ENCODE measurements around the gene ITPA. TPM values are rescaled to one million over a fixed set of nuclear protein-coding genes. Genes with fewer than 3 reads are reported as not detected.

The ITPA gene
- total and polyA plus RNA-seq, 2 of the 8 experiments (the other 6 are each of a cell fraction or from before 2014, with no cell fraction given): 88.2 to 94.0 TPM

DNA sequence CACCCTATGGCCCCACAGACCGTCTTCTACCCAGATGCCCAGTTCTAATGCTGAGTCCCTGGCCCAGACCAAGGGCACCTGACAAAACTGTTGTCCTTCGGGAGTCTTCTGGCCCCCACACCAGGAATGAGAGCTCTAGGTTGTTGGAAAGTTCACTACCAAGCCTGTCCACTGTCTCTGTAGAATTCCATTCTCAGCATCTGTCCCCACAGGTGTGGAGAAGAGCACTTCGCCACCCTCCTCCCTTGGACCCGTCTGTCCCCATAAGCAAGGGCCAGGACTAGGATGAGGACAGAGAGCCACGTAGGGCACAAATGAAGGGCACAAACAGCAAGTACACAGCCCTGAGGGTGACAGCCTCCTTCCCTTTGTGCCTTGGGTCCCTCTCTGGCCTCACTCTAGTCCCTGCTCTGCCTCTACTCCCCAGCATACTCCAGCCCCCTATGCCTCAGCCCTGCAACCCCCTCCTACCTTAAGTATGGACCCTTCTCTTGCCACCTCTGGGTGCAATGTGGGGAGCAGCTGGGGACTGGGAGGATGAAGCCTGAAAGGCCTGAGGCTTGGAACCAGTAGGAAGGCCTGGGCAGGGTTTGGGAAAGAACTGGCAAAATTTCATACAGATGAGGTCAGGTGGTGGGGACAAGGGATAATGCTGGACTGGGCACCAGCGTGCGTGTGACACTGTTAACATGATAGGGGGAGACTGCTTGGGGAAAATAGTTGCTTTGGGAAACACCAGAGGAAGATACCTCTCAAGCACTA lies 40.3 kb upstream of the ITPA start:
- ChIA-PET POLR2A (ENCODE audit: partially characterized antibody) (interaction anchor here (0.8 to 2.8 kb wide), 5 partner anchors 9 to 77 kb away, joined by 3 to 11 read pairs (median 4); partner anchors contain the start of genes FASTKD5 and UBOX5), CTCF (ENCODE audit: partially characterized antibody) (interaction anchor here (0.8 to 1.5 kb wide), 3 partner anchors 97 to 145 kb away, joined by 3 to 4 read pairs (median 3); no protein-coding TSS in a partner anchor)
- no peak for DNase-seq (ENCODE audit: low read depth in 1 of 2, low spot score in 2 of 2)
- Histone ChIP-seq H2BK20ac (ENCODE audit: low read length) (peak overlapping the region; percentile 4; the same call in 1 of the 2 replicates), H3K18ac (ENCODE audit: extremely low read depth, low read length) (peak overlapping the region; percentile 93), H3K4ac (replicated peaks; ENCODE audit: insufficient read length, low read depth, low read length) (peak overlapping the region; percentile 55), H3K9me3 (ENCODE audit: insufficient read depth in 2 of 2, low read depth in 1 of 2, low read length in 1 of 2) (no peaks in the 10 kb centered on the region), H4K91ac (replicated peaks; ENCODE audit: insufficient read length, low read length) (peak overlapping the region; percentile 97), H2BK120ac (replicated peaks; ENCODE audit: low read depth, low read length) (peak overlapping the region; percentile 52), H3K4me3 (ENCODE audit: extremely low read depth in 1 of 4, insufficient read depth in 2 of 4, low read depth in 3 of 4, low read length in 4 of 4) (peak overlapping the region in 3 of 4 experiments; percentile 37 to 56 (median 45); a peak in 4 of 8 replicates), H3K9ac (replicated peaks in 1 of 4; ENCODE audit: extremely low read depth in 1 of 4, low read depth in 3 of 4, low read length in 3 of 4) (peak overlapping the region in 3 of 4 experiments; percentile 29 to 67 (median 66); a peak in 4 of 7 replicates), H2BK12ac (ENCODE audit: low read depth, low read length) (peak overlapping the region; percentile 29; the same call in 1 of the 2 replicates), H3K79me1 (ENCODE audit: low read depth, low read length) (no peaks in the 10 kb centered on the region; the same call in 1 of the 2 replicates), H2BK15ac (ENCODE audit: low read length) (peak overlapping the region; percentile 95), H3K23ac (ENCODE audit: insufficient read length) (no peak overlapping the region), H2AFZ (ENCODE audit: low read length) (no peak overlapping the region), H3K4me2 (ENCODE audit: insufficient read depth in 1 of 2, low read depth in 2 of 2, low read length in 2 of 2) (peak overlapping the region; percentile 86 to 89), H3K14ac (ENCODE audit: insufficient read length) (no peak overlapping the region), H3K27ac (ENCODE audit: low read depth, low read length) (peak overlapping the region; percentile 75; the same call in 1 of the 2 replicates), H3K23me2 (ENCODE audit: low read depth, low read length) (peaks cover 11% of the 10 kb centered on the region; the same call in 1 of the 2 replicates), H3K4me1 (replicated peaks in 1 of 4; ENCODE audit: control insufficient read depth in 3 of 4, insufficient read depth in 4 of 4, low read length in 3 of 4) (peaks cover 5 to 30% (median 24%) of the 10 kb centered on the region in 4 experiments), H2AK5ac (ENCODE audit: low read depth, low read length) (peak overlapping the region; percentile 8), H3K56ac (replicated peaks; ENCODE audit: insufficient read length, low read depth, low read length) (no peak overlapping the region), H3K36me3 (ENCODE audit: control insufficient read depth in 2 of 4, insufficient read depth in 4 of 4, low read length in 3 of 4) (peaks cover 0 to 15% (median 2%) of the 10 kb centered on the region in 4 experiments; a peak in 5 of 8 replicates), H4K8ac (ENCODE audit: extremely low read depth, insufficient read depth, low read length) (peak overlapping the region; percentile 94), H3K27me3 (replicated peaks in 1 of 4; ENCODE audit: control insufficient read depth in 3 of 4, extremely low read depth in 1 of 4, insufficient read depth in 3 of 4, low read length in 3 of 4) (no peaks in the 10 kb centered on the region; a peak in 1 of 7 replicates), H3K79me2 (ENCODE audit: control insufficient read depth in 1 of 2, insufficient read depth in 2 of 2, low read length in 2 of 2) (0 out of 4 replicates have a peak, but pooled peaks cover 0 to 5% of the 10 kb centered on the region in 2 experiments), H2BK5ac (ENCODE audit: low read depth, low read length) (peak overlapping the region; percentile 11; the same call in 1 of the 2 replicates), H4K5ac (ENCODE audit: insufficient read length, low read depth, low read length) (peak overlapping the region; percentile 7), H4K20me1 (replicated peaks in 1 of 2; ENCODE audit: control insufficient read depth in 1 of 2, insufficient read depth in 2 of 2, low read length in 2 of 2) (peaks cover 0 to 2% of the 10 kb centered on the region in 2 experiments)
- FAIRE-seq: no peak
- 69% methylated on average over 7 of the region's 7 CpGs; no CpG with 5 or more reads in 1 of the 2 experiments for WGBS, 2 experiments (ENCODE audit: extremely low coverage in 1 of 2, insufficient coverage in 1 of 2, insufficient read length in 1 of 2, insufficient replicate concordance in 2 of 2, low coverage in 1 of 2, low lambda C conversion rate in 2 of 2, missing lambda C conversion rate in 1 of 2)
- no peak for TF ChIP-seq BACH1 (IDR thresholded peaks at IDR 0.05; ENCODE audit: low read length)
